ENCODE measurements around the gene GOLGA6L26.
"Not testable (repeated sequence)": the region's sequence is repeated elsewhere in the genome, so short reads cannot be mapped to it uniquely, and the experiment has no call there.

GOLGA6L26 gene

GRCh38 chr15:23334096-23334495 is at the start of gene GOLGA6L26:
Gene GOLGA6L26 (minus strand): TSS chr15:23334196. CDS start chr15:23334135, 61 bp downstream.
- not testable (repeated sequence) for DNase-seq

- DNase-seq = not testable (repeated sequence)
Measured at GRCh38 chr15:23381192-23381591, 47.2 kb upstream of the GOLGA6L26 start.

- DNase-seq = not testable (repeated sequence)
Measured at GRCh38 chr15:23380700-23381099, 46.7 kb upstream of the GOLGA6L26 start.

- DNase-seq = not testable (repeated sequence)
Measured at GRCh38 chr15:23378946-23379345, 45.0 kb upstream of the GOLGA6L26 start.

GRCh38 chr15:23374226-23374625 is 40.2 kb upstream of the GOLGA6L26 start:
- not testable (repeated sequence) for DNase-seq

GRCh38 chr15:23372891-23373600 is 39.0 kb upstream of the GOLGA6L26 start:
- DNase-seq = not testable (repeated sequence)

GRCh38 chr15:23372284-23372683 is 38.3 kb upstream of the GOLGA6L26 start:
- TF ChIP-seq POLR2A (IDR thresholded peaks at IDR 0.05; ENCODE audit: low read length) (no peak), GATA1 (IDR thresholded peaks at IDR 0.05; ENCODE audit: low read depth, low read length) (no peak)
- no peak for DNase-seq

GRCh38 chr15:23371868-23372267 is 37.9 kb upstream of the GOLGA6L26 start:
- not testable (repeated sequence) for DNase-seq

- not testable (repeated sequence) for DNase-seq
Measured at GRCh38 chr15:23371134-23371533, 37.1 kb upstream of the GOLGA6L26 start.

- TF ChIP-seq GATA1 (IDR thresholded peaks at IDR 0.05; ENCODE audit: low read depth, low read length) = no peak
- no peak for TF ChIP-seq POLR2A (IDR thresholded peaks at IDR 0.05; ENCODE audit: low read length)
- DNase-seq = no peak
Measured at GRCh38 chr15:23370578-23370977, 36.6 kb upstream of the GOLGA6L26 start.

GRCh38 chr15:23364261-23364660 is 30.3 kb upstream of the GOLGA6L26 start:
- not testable (repeated sequence) for DNase-seq

GRCh38 chr15:23362622-23363021 is 28.6 kb upstream of the GOLGA6L26 start:
- DNase-seq = not testable (repeated sequence)

GRCh38 chr15:23354448-23354847 is 20.5 kb upstream of the GOLGA6L26 start, which contains the start of gene GOLGA8S:
Gene GOLGA8S (plus strand): TSS chr15:23354748. CDS start chr15:23354810, 62 bp downstream.
- DNase-seq = not testable (repeated sequence)

- not testable (repeated sequence) for DNase-seq
Measured at GRCh38 chr15:23311233-23311632, 22.8 kb downstream of the GOLGA6L26 start.

- not testable (repeated sequence) for DNase-seq
Measured at GRCh38 chr15:23305921-23306320, 28.1 kb downstream of the GOLGA6L26 start.

GRCh38 chr15:23304805-23305204 is 29.2 kb downstream of the GOLGA6L26 start:
- DNase-seq = not testable (repeated sequence)

GRCh38 chr15:23304267-23304666 is 29.7 kb downstream of the GOLGA6L26 start:
- not testable (repeated sequence) for DNase-seq

GRCh38 chr15:23303654-23304053 is 30.3 kb downstream of the GOLGA6L26 start:
- DNase-seq = not testable (repeated sequence)

- DNase-seq = not testable (repeated sequence)
Measured at GRCh38 chr15:23303246-23303645, 30.8 kb downstream of the GOLGA6L26 start.

Data from erythroblast (primary cell).